Panc1 (cell line): ENCODE results near the gene UBE2QL1.

ENCODE experiments used
- POLR2AphosphoS5 ChIP-seq: IDR thresholded peaks from 2 replicates; pipeline ENCODE4 v1.6.1; 2012; ENCODE audit warnings: mild to moderate bottlenecking, low read depth, low read length, moderate library complexity
- SIN3A ChIP-seq: IDR thresholded peaks from 2 replicates; pipeline ENCODE4 v1.6.1; 2012; ENCODE audit warnings: low read depth, mild to moderate bottlenecking, low read length, moderate library complexity, borderline replicate concordance; ENCODE audit not compliant: insufficient read depth
- TCF7L2 ChIP-seq: IDR thresholded peaks from 2 replicates; pipeline ENCODE4 v1.6.1; 2011; ENCODE audit warnings: mild to moderate bottlenecking, low read depth, low read length, inconsistent platforms
- TF ChIP-seq, protein P1 (sequence below): fragments of 450-650 bp; IDR thresholded peaks from 2 replicates; pipeline ENCODE4 v1.5.1; 2017; ENCODE audit warnings: mild to moderate bottlenecking
- TF ChIP-seq, protein P2 (sequence below), 2 experiments: IDR thresholded peaks; 2 replicates each; pipeline ENCODE4 v1.6.1; 2011 to 2012; ENCODE audit warnings: low read depth in 2 of 2, control low read depth in 1 of 2, low read length in 1 of 2, mild to moderate bottlenecking in 1 of 2, moderate library complexity in 1 of 2; ENCODE audit not compliant: insufficient read depth in 1 of 2

DNA sequence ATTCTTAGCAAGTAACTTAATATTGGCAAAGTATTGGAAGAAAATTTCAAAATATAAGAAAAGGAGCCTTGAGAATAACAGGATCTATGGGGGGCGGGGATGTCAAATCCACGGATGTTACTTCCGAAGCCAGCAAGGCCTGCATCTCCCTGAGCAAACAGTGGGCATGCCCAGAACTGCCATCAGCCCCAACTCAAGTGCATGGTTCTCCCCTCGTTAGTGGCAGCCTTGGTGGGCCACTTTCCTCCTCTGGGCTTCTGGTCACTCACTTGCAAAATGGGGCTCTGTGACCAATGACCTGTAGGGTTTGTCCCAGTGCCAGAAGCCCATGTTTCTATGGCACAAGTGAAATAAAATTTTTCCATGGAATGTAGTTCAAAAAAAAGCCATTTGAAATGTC lies 43.1 kb upstream of the UBE2QL1 start:
- TF ChIP-seq, protein P1, sequence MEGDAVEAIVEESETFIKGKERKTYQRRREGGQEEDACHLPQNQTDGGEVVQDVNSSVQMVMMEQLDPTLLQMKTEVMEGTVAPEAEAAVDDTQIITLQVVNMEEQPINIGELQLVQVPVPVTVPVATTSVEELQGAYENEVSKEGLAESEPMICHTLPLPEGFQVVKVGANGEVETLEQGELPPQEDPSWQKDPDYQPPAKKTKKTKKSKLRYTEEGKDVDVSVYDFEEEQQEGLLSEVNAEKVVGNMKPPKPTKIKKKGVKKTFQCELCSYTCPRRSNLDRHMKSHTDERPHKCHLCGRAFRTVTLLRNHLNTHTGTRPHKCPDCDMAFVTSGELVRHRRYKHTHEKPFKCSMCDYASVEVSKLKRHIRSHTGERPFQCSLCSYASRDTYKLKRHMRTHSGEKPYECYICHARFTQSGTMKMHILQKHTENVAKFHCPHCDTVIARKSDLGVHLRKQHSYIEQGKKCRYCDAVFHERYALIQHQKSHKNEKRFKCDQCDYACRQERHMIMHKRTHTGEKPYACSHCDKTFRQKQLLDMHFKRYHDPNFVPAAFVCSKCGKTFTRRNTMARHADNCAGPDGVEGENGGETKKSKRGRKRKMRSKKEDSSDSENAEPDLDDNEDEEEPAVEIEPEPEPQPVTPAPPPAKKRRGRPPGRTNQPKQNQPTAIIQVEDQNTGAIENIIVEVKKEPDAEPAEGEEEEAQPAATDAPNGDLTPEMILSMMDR = no peak
- TF ChIP-seq, protein P2, sequence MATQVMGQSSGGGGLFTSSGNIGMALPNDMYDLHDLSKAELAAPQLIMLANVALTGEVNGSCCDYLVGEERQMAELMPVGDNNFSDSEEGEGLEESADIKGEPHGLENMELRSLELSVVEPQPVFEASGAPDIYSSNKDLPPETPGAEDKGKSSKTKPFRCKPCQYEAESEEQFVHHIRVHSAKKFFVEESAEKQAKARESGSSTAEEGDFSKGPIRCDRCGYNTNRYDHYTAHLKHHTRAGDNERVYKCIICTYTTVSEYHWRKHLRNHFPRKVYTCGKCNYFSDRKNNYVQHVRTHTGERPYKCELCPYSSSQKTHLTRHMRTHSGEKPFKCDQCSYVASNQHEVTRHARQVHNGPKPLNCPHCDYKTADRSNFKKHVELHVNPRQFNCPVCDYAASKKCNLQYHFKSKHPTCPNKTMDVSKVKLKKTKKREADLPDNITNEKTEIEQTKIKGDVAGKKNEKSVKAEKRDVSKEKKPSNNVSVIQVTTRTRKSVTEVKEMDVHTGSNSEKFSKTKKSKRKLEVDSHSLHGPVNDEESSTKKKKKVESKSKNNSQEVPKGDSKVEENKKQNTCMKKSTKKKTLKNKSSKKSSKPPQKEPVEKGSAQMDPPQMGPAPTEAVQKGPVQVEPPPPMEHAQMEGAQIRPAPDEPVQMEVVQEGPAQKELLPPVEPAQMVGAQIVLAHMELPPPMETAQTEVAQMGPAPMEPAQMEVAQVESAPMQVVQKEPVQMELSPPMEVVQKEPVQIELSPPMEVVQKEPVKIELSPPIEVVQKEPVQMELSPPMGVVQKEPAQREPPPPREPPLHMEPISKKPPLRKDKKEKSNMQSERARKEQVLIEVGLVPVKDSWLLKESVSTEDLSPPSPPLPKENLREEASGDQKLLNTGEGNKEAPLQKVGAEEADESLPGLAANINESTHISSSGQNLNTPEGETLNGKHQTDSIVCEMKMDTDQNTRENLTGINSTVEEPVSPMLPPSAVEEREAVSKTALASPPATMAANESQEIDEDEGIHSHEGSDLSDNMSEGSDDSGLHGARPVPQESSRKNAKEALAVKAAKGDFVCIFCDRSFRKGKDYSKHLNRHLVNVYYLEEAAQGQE (IDR thresholded peaks at IDR 0.05; ENCODE audit: insufficient read depth in 1 of 2, low read depth in 2 of 2, low read length in 1 of 2) = no peak
- TF ChIP-seq TCF7L2 (no peak), POLR2AphosphoS5 (no peak), SIN3A (no peak)
